Brain microvascular endothelial cell (primary cell): ENCODE measurements around the gene PMFBP1.

ENCODE experiments used
- DNase-seq: peaks from one replicate; pipeline ENCODE4 v3.0.0-alpha.2; 2020
- H3K27ac ChIP-seq: fragments of 250-450 bp; sonication (Bioruptor Pico); 2 replicates; pipeline ENCODE4 v1.5.1; 2020; ENCODE audit warnings: mild to moderate bottlenecking, moderate library complexity
- H3K27me3 ChIP-seq: fragments of 250-450 bp; sonication (Bioruptor Pico); replicated peaks from 2 replicates; pipeline ENCODE4 v1.5.1; 2020; ENCODE audit warnings: mild to moderate bottlenecking
- H3K36me3 ChIP-seq: fragments of 250-450 bp; sonication (Bioruptor Pico); replicated peaks from 2 replicates; pipeline ENCODE4 v1.5.1; 2020; ENCODE audit warnings: mild to moderate bottlenecking
- H3K4me3 ChIP-seq: 2 replicates; pipeline ENCODE4 v1.5.1; 2011; ENCODE audit warnings: low read depth, mild to moderate bottlenecking, control low read depth, low read length, moderate library complexity
- in situ Hi-C: cut with HindIII; loops from 2 replicates; pipeline ENCODE4 v1.10.0; 2017; ENCODE audit warnings: low sequenced_read_pairs, low pct_ligation_motif_present
- TF ChIP-seq, protein P1 (sequence below): IDR thresholded peaks from 2 replicates; pipeline ENCODE4 v1.5.1; 2011; ENCODE audit warnings: low read depth, mild to moderate bottlenecking, moderate library complexity, low read length, control low read depth, inconsistent platforms; ENCODE audit errors: missing control alignments

PMFBP1 gene

DNA sequence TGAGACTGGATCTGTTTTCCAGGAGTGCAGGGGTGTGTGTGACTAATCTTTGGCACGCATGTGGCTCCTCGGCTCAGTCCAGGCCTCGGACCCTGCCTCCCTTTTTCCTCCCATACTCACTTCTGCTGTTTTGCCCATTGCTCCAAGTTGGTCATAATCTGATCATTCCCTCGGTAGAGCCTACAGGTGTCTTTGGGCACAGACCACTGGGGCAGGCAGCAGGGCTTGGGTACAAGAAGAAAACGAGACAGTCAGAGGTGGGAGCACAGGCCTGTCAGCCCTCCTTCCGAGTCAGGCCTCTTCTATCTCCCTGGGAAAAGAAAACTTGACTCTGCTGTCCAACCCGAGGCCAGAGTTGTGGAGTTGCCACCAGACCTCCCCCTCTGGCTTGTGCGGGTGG, 48.5 kb downstream of the PMFBP1 start:
- TF ChIP-seq, protein P1, sequence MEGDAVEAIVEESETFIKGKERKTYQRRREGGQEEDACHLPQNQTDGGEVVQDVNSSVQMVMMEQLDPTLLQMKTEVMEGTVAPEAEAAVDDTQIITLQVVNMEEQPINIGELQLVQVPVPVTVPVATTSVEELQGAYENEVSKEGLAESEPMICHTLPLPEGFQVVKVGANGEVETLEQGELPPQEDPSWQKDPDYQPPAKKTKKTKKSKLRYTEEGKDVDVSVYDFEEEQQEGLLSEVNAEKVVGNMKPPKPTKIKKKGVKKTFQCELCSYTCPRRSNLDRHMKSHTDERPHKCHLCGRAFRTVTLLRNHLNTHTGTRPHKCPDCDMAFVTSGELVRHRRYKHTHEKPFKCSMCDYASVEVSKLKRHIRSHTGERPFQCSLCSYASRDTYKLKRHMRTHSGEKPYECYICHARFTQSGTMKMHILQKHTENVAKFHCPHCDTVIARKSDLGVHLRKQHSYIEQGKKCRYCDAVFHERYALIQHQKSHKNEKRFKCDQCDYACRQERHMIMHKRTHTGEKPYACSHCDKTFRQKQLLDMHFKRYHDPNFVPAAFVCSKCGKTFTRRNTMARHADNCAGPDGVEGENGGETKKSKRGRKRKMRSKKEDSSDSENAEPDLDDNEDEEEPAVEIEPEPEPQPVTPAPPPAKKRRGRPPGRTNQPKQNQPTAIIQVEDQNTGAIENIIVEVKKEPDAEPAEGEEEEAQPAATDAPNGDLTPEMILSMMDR, result no peak
- in situ Hi-C loops, result no loop called here
- no peak overlapping the region for H3K4me3 ChIP-seq
- DNase-seq, result no peak
- no peaks in the 10 kb centered on the region for H3K36me3 ChIP-seq
- no peaks in the 10 kb centered on the region for H3K27me3 ChIP-seq
- H3K27ac ChIP-seq, result no peak overlapping the region

DNA sequence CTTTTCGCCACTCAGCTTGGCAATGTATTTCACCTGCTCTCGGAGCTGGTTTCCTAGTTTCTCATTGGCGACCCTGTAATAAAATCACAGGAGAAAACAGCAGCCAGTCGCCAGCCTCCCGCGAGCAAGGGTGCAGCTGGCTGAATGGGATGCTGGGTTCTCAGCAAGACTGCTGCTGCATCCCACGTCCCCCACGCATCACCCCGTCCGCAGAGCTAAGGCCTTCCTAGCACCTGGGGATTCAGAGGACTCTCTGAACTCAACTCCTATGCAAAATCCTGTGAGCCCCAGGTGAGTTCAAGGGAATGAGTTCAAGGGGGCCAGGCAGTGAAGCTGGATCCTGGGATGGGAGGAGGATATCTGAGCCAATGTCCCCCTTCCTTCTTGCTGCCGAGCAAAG, 49.0 kb downstream of the PMFBP1 start:
- Histone ChIP-seq H3K4me3 (no peak overlapping the region), H3K27ac (no peak overlapping the region), H3K36me3 (no peaks in the 10 kb centered on the region), H3K27me3 (no peaks in the 10 kb centered on the region)
- in situ Hi-C loops, result no loop called here
- no peak for DNase-seq
- TF ChIP-seq, protein P1, result no peak

DNA sequence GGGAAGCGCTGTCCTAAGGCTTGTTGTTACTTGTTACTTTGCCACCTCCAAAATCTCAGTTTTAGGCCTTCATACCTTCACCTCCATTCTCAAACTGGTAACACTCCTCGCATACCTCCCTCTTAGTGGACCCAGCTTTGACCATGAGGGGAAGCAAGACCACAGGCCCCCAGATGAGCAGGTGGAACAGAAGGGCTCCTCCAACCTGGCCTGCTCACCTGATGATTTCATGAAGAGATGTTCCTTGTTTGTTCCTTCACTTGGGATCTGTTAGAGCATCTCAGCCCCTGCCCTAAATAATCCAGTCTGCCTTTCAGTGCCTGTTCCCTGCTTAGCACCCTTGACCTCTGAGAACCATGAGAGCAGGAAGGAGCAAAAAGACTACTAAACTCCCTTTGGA, 49.6 kb downstream of the PMFBP1 start:
- TF ChIP-seq, protein P1, result no peak
- H3K36me3 ChIP-seq, result no peaks in the 10 kb centered on the region
- H3K4me3 ChIP-seq, result no peak overlapping the region
- in situ Hi-C loops, result no loop called here
- no peak for DNase-seq
- H3K27ac ChIP-seq, result no peak overlapping the region
- H3K27me3 ChIP-seq, result no peaks in the 10 kb centered on the region

DNA sequence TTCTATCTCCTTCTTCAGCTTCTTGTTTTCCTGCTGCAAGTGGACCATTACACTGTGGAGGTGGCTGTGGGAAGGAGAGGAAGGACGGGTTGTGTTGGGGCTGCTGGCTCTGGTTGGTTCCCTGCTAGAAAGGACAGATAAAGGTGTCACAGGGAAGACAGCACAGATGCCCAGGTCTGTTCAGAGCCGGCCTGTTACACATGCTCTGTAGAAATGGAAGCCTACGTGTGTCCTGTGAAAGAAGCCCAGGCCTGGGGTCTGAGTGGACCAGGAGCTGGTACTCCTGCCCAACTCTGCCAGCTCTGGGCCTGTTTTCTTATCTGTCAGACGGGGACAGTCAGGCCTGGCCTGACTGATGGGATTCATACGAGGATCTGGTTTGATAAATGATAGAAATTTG, 51.9 kb downstream of the PMFBP1 start:
- H3K27ac ChIP-seq, result no peak overlapping the region
- TF ChIP-seq, protein P1, result no peak
- no peaks in the 10 kb centered on the region for H3K27me3 ChIP-seq
- no peak for DNase-seq
- H3K36me3 ChIP-seq, result no peaks in the 10 kb centered on the region
- in situ Hi-C loops, result no loop called here
- H3K4me3 ChIP-seq, result no peak overlapping the region

DNA sequence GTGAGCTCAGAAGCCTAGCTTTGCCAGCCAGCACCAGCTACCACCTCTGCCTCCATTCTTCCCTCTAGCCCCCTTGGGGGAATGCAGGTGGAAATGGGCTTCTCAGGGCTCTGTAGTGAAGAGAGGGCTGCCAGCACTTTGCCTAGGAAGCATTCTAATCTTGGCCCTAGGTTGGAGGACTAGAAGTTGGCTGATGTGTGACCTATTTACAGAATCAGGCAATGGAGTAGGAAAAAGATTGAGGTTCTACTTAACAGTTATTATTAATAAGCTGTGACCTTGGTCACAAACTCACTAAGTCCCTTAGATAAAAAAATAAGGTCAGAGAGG, 58.4 kb downstream of the PMFBP1 start:
- no peak overlapping the region for H3K4me3 ChIP-seq
- no peak for DNase-seq
- TF ChIP-seq, protein P1, result no peak
- in situ Hi-C loops, result no loop called here
- H3K36me3 ChIP-seq, result peaks cover 46% of the 10 kb centered on the region
- H3K27me3 ChIP-seq, result no peaks in the 10 kb centered on the region
- no peak overlapping the region for H3K27ac ChIP-seq

DNA sequence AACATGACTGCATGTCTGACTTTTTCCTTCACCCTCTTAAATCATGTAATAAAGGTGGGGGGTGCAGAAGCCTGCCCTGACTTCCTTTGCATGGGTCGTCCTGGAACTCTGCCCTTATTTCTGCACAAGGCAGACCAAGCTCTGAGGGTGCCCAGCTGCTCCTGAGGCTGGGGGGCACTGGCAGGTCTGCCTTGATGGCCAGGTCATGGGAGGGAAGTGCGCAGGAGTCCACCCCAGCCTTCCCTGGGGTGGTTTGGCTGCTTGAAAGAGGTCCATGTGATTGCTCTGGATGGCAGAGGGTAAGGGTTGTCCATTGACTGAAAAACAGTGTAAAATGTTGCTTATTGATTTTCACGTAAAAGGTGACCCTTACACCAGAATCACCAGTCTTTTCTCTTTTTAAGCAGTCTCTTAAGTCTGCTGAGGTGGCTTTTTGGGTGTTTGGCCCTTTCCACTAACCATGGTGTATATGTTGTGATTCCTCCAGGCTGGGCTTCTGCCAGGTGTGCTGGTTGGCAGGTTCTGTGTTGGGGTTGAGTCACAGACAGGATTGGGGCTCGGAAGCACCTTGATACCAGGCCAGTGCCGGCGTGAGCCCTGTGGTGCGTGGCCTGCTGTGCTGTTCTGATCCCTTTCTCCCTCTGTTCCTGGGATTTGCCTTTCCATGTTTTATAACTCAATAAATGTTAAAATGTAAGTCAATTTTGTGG, 58.9 kb downstream of the PMFBP1 start:
- Histone ChIP-seq H3K4me3 (no peak overlapping the region), H3K36me3 (peaks cover 51% of the 10 kb centered on the region), H3K27me3 (no peaks in the 10 kb centered on the region), H3K27ac (no peak overlapping the region)
- TF ChIP-seq, protein P1, result no peak
- no peak for DNase-seq
- in situ Hi-C loops, result no loop called here
